ENCODE results near the gene AP3B1. TPM values are rescaled to one million over a fixed set of nuclear protein-coding genes. Genes with fewer than 3 reads are reported as not detected.

The AP3B1 gene
- polyA plus RNA-seq, 3 donors, result 20.3 to 39.8 (median 24.9) TPM

DNA sequence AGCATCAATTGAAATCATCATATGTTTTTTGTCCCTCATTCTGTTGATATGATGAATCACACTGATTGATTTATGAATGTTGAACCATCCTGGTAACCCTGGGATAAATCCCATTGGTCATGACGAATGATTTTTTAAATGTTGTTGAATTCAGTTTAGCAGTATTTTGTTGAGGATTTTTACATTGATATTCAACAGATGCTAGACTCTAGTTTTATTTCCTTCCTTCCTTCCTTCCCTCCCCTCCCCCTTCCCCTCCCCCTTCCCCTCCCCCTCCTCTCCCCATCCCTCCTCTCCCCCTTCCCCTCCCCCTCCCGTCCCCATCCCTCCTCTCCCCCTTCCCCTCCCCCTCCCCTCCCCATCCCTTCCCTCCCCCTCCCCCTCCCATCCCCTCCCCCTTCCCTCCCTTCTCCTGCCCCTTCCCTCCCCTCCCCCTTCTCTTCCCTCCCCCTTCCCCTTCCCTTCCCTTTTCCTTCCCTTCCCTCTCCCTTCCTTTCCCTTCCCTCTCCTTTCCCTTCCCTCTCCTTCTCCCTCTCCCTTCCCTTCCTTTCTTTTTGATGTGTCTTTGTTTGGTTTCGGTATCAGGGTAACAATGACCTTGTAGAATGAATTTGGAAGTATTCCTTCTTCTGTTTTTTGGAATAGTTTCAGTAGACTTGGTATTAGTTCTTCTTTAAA lies 142.8 kb downstream of the AP3B1 start:
- Mint-ChIP-seq H3K27ac (no peak overlapping the region), H3K36me3 (peaks cover 69 to 81% of the 10 kb centered on the region in 2 donors), H3K4me1 (peaks cover 1% of the 10 kb centered on the region), H3K27me3 (ENCODE audit: low read depth in 3 of 3) (no peaks in the 10 kb centered on the region), H3K9me3 (peaks cover 0 to 5% (median 0%) of the 10 kb centered on the region in 7 donors), H3K4me3 (no peak overlapping the region)
- no peak overlapping the region for H3K4me3 ChIP-seq (replicated peaks in 1 of 3; ENCODE audit: low read depth in 2 of 3, low read length in 3 of 3)
- no peak overlapping the region for H3K27ac ChIP-seq (ENCODE audit: low read depth in 1 of 2, low read length in 2 of 2)
- TF ChIP-seq, protein P1, sequence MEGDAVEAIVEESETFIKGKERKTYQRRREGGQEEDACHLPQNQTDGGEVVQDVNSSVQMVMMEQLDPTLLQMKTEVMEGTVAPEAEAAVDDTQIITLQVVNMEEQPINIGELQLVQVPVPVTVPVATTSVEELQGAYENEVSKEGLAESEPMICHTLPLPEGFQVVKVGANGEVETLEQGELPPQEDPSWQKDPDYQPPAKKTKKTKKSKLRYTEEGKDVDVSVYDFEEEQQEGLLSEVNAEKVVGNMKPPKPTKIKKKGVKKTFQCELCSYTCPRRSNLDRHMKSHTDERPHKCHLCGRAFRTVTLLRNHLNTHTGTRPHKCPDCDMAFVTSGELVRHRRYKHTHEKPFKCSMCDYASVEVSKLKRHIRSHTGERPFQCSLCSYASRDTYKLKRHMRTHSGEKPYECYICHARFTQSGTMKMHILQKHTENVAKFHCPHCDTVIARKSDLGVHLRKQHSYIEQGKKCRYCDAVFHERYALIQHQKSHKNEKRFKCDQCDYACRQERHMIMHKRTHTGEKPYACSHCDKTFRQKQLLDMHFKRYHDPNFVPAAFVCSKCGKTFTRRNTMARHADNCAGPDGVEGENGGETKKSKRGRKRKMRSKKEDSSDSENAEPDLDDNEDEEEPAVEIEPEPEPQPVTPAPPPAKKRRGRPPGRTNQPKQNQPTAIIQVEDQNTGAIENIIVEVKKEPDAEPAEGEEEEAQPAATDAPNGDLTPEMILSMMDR (IDR thresholded peaks at IDR 0.05), result no peak
- no peaks in the 10 kb centered on the region for H3K27me3 ChIP-seq (ENCODE audit: control insufficient read depth in 2 of 2, insufficient read depth in 2 of 2, low read length in 2 of 2)
- no peaks in the 10 kb centered on the region for H3K9me3 ChIP-seq (replicated peaks in 1 of 2; ENCODE audit: control insufficient read depth in 1 of 2, insufficient read depth in 1 of 2, low read length in 2 of 2)
- peaks cover 57 to 83% of the 10 kb centered on the region in 2 donors for H3K36me3 ChIP-seq (replicated peaks in 1 of 2; ENCODE audit: control insufficient read depth in 1 of 2, insufficient read depth in 2 of 2, low read length in 2 of 2)
- no peaks in the 10 kb centered on the region for H3K79me2 ChIP-seq (ENCODE audit: insufficient read depth, low read length)
- H2AFZ ChIP-seq (ENCODE audit: insufficient read depth, low read depth, low read length, poor library complexity, severe bottlenecking), result no peak overlapping the region
- H4K20me1 ChIP-seq (ENCODE audit: insufficient read depth, low read length), result no peaks in the 10 kb centered on the region
- no peak overlapping the region for H3K9ac ChIP-seq (ENCODE audit: insufficient read depth, low read length, poor library complexity, severe bottlenecking)
- DNase-seq, result no peak
- WGBS (ENCODE audit: insufficient coverage), result no CpG with 5 or more reads among the region's 3 CpGs
- intact Hi-C loops (cut with micrococcal nuclease), result no loop called here
- H3K4me1 ChIP-seq (ENCODE audit: control insufficient read depth in 1 of 2, insufficient read depth in 2 of 2, low read length in 2 of 2), result no peaks in the 10 kb centered on the region
- no peak overlapping the region for H3K4me2 ChIP-seq (replicated peaks; ENCODE audit: extremely low read depth, low read length, poor library complexity, severe bottlenecking)

DNA sequence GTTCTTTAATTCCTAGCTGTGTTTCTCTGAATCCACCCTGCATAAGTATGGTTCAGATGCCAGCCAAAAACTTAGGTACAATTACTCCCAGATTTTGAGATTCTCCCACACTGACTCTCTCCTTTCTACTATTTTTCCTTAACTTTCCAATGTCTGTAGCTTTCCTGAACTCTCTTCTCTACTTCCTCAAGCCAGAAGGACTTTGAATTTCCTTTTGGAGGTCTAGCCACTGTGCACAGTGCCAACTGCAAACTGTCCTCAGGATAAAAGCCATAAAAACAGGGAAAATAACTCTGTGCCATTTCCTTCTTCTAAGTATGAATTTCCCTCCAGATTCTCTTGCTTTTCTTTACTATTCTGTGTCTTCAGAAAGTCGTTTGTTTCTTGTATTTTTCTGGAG lies 157.2 kb downstream of the AP3B1 start:
- no CpG with 5 or more reads among the region's 1 CpG for WGBS (ENCODE audit: insufficient coverage)
- H3K27ac ChIP-seq (ENCODE audit: low read depth in 1 of 2, low read length in 2 of 2), result no peak overlapping the region
- intact Hi-C loops (cut with micrococcal nuclease), result no loop called here

More for the DNA sequence above, 157.2 kb downstream of the AP3B1 start:
- Mint-ChIP-seq H3K36me3 (peaks cover 46 to 58% of the 10 kb centered on the region in 2 donors), H3K4me1 (no peaks in the 10 kb centered on the region), H3K4me3 (no peak overlapping the region), H3K27me3 (ENCODE audit: low read depth in 3 of 3) (no peaks in the 10 kb centered on the region), H3K27ac (no peak overlapping the region), H3K9me3 (no peaks in the 10 kb centered on the region)
- H2AFZ ChIP-seq (ENCODE audit: insufficient read depth, low read depth, low read length, poor library complexity, severe bottlenecking), result no peak overlapping the region
- H3K9ac ChIP-seq (ENCODE audit: insufficient read depth, low read length, poor library complexity, severe bottlenecking), result no peak overlapping the region
- no peaks in the 10 kb centered on the region for H3K27me3 ChIP-seq (ENCODE audit: control insufficient read depth in 2 of 2, insufficient read depth in 2 of 2, low read length in 2 of 2)
- H3K9me3 ChIP-seq (replicated peaks in 1 of 2; ENCODE audit: control insufficient read depth in 1 of 2, insufficient read depth in 1 of 2, low read length in 2 of 2), result no peaks in the 10 kb centered on the region
- no peak for DNase-seq
- H3K36me3 ChIP-seq (replicated peaks in 1 of 2; ENCODE audit: control insufficient read depth in 1 of 2, insufficient read depth in 2 of 2, low read length in 2 of 2), result peaks cover 38 to 82% of the 10 kb centered on the region in 2 donors
- no peak overlapping the region for H3K4me2 ChIP-seq (replicated peaks; ENCODE audit: extremely low read depth, low read length, poor library complexity, severe bottlenecking)
- no peaks in the 10 kb centered on the region for H3K4me1 ChIP-seq (ENCODE audit: control insufficient read depth in 1 of 2, insufficient read depth in 2 of 2, low read length in 2 of 2)
- TF ChIP-seq, protein P1 (IDR thresholded peaks at IDR 0.05), result no peak
- no peaks in the 10 kb centered on the region for H3K79me2 ChIP-seq (ENCODE audit: insufficient read depth, low read length)
- H4K20me1 ChIP-seq (ENCODE audit: insufficient read depth, low read length), result peaks cover 4% of the 10 kb centered on the region
- H3K4me3 ChIP-seq (replicated peaks in 1 of 3; ENCODE audit: low read depth in 2 of 3, low read length in 3 of 3), result no peak overlapping the region
